UCSD-AML1 (cell line): ENCODE results near the gene METAP1D.
"Not testable (repeated sequence)": the region's sequence is repeated elsewhere in the genome, so short reads cannot be mapped to it uniquely, and the experiment has no call there.

Experiments
- DNase-seq: peaks from one replicate; lab custom pipeline; 2025; ENCODE audit not compliant: unreplicated experiment; lab: John Stamatoyannopoulos, UW

METAP1D gene

GRCh38 chr2:171999604-172000469, at the start of gene METAP1D:
Gene METAP1D, plus strand, starts transcription at chr2:171999953. Its CDS starts 17 bp downstream, at chr2:171999970.
- DNase-seq: peak; percentile 95

DNA sequence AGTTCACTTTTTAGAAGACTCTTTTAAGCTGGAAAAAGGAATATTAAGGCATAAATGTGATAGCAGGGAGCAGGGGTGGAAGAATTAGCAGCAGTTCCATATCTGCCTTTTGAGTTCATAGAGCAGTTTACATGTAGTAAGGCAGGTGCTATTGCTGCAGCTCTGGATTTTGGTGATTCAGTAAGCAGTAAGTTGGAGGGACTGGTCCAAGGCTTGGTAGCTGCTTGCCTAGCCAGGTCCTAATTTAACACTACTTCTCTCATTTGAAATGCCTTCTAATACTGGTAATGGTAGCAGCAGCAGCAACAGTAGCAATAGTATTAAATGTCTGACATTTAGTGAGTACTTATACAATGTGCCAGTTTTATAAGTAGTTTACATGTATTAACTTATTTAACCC, 47.5 kb upstream of the METAP1D start:
- DNase-seq: no peak

DNA sequence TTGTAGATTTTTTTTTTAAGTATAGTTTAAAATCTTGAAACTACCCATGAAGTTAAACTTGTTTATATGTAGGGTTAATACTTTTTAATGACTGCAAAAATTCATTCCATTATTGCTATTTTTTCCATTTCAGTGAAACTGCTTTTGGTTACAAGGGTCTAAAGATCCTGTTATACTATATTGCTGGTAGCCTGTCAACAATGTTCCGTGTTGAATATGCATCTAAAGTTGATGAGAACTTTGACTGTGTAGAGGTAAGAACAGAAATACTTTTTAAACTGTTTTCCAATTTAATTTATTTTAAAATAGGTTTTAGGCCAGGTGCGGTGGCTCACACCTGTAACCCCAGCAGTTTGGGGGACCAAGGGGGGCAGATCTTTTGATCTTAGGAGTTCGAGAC, 47.0 kb upstream of the METAP1D start:
- no peak for DNase-seq

DNA sequence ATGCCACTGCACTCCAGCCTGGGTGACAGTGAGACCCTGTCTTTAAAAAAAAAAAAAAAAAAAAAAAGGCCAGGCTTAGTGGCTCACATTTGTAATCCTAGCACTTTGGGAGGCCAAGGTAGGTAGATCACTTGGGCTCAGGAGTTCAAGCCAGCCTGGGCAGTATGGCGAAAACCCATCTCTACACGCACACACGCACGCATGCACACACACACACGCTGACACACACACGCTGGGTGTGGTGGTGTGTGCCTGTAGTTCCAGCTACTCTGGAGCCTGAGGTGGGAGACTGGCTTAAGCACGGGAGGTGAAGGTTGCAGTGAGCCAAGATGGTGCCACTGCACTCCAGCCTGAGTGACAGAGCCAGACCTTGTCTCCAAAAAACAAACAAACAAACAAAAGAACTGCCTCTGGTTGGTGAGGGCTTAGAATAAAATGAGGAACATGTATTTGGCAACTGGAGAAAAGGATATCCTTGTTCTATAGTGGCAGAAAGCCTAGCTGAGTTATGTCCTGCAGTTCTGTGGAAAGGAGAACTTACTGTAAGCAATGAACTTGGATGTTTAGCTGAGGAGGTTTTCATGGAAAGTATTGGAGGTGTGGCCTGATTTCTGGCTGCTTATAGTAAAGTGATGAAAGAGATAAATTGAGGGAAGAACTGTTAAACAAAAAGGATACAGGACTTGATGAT, 43.5 kb upstream of the METAP1D start:
- peak; percentile 37 for DNase-seq

GRCh38 chr2:171957061-171957460, 42.7 kb upstream of the METAP1D start:
- peak; percentile 44 for DNase-seq

- DNase-seq: no peak
Measured at GRCh38 chr2:171958475-171958874, 41.3 kb upstream of the METAP1D start.

GRCh38 chr2:171959998-171960397, 39.8 kb upstream of the METAP1D start:
- DNase-seq: no peak

DNA sequence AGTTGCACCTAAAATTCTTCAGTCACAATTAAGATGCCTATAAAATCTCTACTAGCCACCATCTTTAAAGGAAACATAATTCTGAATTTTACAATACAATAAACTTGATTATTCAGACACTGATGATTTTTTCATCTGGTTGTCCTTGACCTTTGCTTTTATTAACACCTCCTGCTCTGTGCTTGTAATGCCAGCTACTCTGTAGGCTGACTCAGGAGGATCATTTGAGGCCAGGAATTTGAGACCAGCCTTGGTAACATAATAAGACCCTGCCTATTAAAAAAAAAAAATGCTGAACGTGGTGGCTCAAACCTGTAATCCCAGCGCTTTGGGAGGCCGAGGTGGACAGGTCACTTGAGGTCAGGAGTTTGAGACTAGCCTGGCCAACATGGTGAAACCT, 39.2 kb upstream of the METAP1D start:
- DNase-seq: no peak

GRCh38 chr2:171963198-171963597, 36.6 kb upstream of the METAP1D start:
- no peak for DNase-seq

DNA sequence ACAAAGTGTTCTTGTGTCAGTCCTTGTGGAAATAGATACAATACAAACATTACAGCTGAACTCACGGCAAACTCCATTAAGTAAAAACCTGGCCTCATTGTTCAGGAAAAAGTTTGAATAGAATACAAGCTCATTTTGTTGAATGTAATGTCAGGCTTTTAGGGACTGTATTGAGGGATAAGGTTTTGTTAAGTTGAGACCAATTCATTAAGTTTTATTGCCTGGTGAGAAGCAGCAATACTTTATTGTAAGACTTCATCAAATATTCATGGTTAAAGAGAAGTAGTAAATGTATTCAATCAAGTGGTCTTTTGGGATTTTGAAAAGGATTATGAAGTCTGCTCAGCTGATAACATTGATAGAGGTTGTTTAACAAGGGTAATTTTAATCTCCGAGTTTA, 35.4 kb upstream of the METAP1D start:
- DNase-seq: no peak

- no peak for DNase-seq
Measured at GRCh38 chr2:171965238-171965637, 34.5 kb upstream of the METAP1D start.

- DNase-seq: no peak
Measured at GRCh38 chr2:171965661-171966060, 34.1 kb upstream of the METAP1D start.

- DNase-seq: no peak
Measured at GRCh38 chr2:171966235-171966634, 33.5 kb upstream of the METAP1D start.

DNA sequence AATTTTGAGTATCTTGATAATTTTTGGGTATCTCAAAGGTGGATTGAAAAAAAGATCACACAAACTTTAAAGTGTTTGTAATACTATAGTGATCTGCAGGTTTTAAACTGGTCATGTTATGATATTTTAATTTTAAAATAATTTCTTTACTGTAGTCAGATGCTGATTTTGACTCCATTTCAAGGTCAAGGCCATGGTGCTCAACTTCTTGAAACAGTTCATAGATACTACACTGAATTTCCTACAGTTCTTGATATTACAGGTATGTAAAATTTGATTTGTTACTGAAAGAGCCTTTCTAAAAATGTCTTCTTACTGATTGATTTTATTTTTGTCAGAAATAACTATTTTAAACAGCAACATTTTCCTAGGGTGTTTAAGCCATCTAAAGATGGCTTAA, 33.1 kb upstream of the METAP1D start:
- DNase-seq: no peak

GRCh38 chr2:171968509-171968908, 31.2 kb upstream of the METAP1D start:
- DNase-seq: no peak

DNA sequence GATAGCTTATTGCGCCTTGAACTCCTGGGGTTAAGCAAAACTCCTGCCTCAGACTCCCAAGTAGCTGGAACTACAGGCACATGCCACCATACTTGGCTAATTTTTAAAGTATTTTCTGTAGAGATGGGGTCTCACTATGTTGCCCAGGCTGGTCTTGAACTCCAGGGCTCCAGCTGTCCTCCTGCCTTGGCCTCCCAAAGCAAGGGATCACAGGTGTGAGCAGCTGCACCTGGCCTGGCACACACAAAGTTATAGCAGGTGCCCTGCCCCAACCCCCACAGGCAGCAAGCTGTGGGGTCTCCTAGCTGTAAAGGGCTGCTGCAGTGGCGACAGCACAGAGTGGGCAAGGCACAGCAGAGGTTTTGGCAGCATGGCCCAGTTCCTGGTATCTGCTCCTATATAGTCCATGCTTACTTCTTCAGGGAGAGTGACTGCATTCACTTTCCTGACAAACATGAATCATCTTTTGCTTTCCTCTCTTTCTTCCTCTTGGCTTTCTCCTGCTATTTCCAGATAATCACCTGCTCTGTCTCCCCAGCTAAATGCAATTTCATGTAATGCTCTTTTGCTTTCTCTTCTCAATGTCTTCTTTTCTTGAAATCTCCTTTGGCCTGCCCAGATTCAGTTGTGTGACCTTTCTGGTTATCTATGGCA, 27.3 kb upstream of the METAP1D start:
- no peak for DNase-seq

DNA sequence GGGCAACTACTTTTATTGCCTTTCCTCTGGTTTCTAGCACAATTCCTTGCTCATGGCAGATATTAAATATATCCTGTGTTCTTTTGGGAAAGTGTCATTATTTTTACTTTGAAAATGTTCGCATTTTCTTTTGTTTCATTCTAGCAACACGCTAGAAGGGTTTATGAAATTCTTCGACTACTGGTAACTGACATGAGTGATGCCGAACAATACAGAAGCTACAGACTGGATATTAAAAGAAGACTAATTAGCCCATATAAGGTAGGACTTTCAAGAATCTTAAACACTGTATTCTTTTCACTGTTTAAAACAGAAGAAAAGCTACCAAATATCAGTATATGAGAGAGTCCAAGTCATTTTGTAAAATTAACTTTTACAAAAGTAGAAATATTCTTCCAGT, 20.6 kb upstream of the METAP1D start:
- no peak for DNase-seq

DNA sequence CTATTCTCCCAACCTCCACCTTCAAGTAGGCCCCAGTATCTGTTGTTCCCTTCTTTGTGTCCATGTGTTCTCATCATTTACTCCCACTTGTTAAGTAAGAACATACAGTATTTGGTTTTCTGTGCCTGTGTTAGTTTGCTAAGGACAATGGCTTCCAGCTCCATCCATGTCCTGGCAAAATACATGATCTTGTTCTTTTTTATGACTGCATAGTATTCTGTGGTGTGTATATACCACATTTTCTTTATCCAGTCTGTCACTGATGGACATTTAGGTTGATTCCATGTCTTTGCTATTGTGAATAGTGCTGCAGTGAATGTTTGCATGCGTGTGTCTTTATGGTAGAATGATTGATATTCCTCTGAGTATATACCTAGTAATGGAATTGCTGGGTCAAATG, 15.8 kb upstream of the METAP1D start:
- not testable (repeated sequence) for DNase-seq

- DNase-seq: no peak
Measured at GRCh38 chr2:171985076-171985475, 14.7 kb upstream of the METAP1D start.

GRCh38 chr2:171986778-171987177, 13.0 kb upstream of the METAP1D start:
- DNase-seq: no peak

DNA sequence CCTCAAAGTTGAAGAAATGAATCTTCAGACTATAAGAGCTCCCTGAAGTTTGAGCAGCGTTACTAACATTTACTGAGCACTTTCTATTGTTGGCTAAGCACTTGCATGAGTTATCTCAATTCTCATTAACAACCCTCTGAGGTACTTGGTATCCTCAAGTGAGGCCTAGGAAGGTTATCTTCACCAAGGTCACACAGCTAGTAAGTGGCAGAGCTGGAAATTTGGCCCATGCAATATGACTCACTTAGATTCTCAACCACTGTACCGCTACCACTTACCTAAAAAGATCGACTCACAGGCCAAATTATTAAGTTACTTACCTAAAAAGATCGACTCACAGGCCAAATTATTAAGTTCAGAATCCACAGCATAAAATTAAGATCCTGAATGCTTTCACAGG, 8.7 kb upstream of the METAP1D start:
- no peak for DNase-seq

GRCh38 chr2:171995586-171995985, 4.2 kb upstream of the METAP1D start:
- no peak for DNase-seq
